SHP77 treated with DMSO at 0.1 percent for 48 hours (cell line): ENCODE results near the gene CCL17.
"Not testable (repeated sequence)": the region's sequence is repeated elsewhere in the genome, so short reads cannot be mapped to it uniquely, and the experiment has no call there.

Source experiments
- DNase-seq: peaks from one replicate; lab custom pipeline; 2025; lab: John Stamatoyannopoulos, UW

The CCL17 gene

GRCh38 chr16:57403965-57404817 lies at the start of gene CCL17:
TSS of gene CCL17 (plus strand) at chr16:57404767. CDS start at chr16:57413933, 9,166 bp downstream.
- no peak for DNase-seq

- DNase-seq, result no peak
These were observed 48.6 kb upstream of the CCL17 start for GRCh38 chr16:57355898-57356414.

DNA sequence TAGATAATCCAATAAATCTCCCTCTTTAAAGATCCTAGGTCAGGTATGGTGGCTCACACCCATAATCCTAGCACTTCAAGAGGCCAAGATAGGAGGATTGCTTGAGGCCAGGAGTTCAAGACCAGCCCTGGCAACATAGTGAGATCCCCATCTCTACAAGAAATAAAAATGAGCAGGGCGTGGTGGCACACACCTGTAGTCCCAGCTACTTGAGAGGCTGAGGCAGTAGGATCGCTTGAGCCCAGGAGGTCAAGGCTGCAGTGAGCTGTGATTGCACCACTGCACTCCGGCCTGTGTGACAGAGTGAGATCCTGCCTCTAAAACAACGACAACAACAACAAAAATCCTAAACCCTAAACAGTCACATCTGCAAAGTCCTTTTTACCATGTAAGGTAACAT lies 48.0 kb upstream of the CCL17 start:
- no peak for DNase-seq

- DNase-seq, result no peak
These were observed 47.1 kb upstream of the CCL17 start for GRCh38 chr16:57357330-57358085.

DNA sequence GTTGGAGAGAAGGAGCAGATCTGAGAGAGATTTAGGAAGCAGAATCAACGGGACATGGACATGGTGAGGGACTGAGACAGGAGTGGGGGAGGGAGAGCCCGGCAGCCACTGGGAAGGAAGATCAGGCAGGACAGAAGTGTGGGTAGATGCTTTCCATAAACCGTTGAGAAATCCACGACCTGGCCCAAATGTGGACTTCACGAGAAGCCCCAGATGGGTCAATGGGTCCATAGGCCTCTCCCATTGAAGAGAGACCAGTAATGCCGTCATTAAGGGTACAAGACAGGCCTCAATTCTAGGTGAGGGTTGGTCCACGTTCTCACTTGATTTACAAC lies 46.5 kb upstream of the CCL17 start:
- no peak for DNase-seq

DNA sequence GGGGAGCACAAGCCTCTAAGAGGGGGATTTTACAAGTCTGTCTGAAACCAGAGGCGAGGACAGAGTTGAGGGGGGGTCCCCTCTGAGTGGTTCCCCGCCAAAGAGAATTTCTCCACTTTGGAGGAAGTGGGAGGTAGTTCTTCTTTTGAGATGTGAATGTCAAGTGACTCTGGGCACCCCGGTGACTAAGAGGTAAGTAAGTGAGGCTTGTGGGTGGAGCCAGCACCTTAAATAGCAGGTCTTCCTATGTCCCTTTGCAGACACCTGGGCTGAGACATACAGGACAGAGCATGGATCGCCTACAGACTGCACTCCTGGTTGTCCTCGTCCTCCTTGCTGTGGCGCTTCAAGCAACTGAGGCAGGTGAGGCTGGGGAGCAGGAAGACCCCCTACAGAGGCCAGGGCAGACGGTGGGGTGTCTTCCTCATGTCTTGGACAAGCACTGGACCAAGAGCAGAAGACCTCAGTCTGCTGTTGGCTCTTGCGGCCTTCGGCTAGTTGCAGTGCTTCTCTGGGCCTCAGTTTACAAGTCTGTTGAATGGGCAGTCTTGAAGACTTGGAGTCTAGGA lies 46.0 kb upstream of the CCL17 start, which contains the start of gene CCL22:
TSS of gene CCL22 (plus strand) at position 257 of the 569 bp plus-strand sequence. CDS start at position 291, 34 bp downstream.
- DNase-seq, result no peak

- DNase-seq, result no peak
These were observed 44.1 kb upstream of the CCL17 start for GRCh38 chr16:57360321-57360935.

DNA sequence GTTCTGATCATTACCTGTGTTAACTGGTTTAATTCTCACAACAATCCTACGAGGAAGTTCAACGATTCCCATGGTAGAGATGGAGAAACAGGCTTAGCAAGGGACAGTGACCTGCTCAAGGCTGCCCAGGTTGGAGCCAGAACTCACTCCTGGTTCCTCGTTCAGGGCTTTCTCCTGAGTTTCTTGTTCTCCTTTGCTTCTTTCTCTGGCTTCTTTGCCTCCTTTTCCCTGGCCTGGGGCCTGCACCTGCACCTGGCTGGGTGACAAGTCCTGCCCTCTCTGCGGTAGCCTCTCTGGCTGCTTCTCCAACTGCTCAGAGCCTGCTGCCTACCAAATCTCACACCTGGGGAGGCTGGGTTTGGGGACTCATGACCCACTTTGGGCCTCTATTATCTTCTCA lies 43.2 kb upstream of the CCL17 start:
- no peak for DNase-seq

GRCh38 chr16:57364143-57364542 lies 40.4 kb upstream of the CCL17 start:
- DNase-seq, result no peak

GRCh38 chr16:57366544-57367040 lies 38.0 kb upstream of the CCL17 start:
- no peak for DNase-seq

- DNase-seq, result no peak
These were observed 37.3 kb upstream of the CCL17 start for GRCh38 chr16:57367116-57367752.

DNA sequence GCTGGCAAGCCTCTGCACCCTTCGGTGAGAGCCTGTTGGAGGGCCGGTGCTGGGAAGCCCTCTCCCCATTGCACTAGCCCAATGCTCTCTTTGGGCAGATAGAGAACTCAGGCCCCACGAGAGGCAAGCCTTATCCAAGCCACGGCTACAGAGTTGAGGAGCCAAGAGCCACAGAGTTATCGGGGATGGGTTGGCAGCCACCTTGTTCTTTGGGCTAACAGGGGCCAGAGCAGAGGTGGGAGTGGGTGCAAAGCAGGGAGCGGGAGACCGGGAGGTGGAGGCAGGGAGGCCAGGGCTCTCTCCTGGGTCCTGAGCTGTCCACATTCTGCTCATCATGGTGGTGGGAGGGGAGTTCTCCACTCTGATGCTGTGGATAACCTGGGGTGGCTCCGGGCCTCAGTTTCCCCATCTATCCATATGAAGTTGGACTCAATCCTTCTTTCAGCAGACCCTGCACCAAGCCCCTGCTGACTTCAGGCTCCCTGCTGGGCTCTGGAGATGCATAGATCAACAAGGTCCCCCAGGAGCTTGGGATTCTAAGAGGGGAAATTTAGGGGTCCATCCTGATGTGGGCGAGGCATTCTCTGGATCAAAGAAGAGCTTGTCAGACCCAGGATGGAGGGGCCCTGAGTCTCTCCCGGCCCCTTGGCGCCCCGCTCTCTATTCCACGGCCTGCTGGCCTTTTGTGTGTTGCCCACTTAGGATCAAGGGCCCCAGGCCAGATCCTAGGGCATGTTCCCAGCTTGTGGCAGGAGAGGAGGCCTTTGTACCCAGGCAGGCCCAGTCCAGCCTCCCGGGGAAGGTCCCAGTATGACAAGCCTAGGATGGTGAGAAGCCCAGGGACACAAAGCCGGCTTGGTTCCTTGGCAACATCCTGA lies 32.8 kb upstream of the CCL17 start:
- no peak for DNase-seq

DNA sequence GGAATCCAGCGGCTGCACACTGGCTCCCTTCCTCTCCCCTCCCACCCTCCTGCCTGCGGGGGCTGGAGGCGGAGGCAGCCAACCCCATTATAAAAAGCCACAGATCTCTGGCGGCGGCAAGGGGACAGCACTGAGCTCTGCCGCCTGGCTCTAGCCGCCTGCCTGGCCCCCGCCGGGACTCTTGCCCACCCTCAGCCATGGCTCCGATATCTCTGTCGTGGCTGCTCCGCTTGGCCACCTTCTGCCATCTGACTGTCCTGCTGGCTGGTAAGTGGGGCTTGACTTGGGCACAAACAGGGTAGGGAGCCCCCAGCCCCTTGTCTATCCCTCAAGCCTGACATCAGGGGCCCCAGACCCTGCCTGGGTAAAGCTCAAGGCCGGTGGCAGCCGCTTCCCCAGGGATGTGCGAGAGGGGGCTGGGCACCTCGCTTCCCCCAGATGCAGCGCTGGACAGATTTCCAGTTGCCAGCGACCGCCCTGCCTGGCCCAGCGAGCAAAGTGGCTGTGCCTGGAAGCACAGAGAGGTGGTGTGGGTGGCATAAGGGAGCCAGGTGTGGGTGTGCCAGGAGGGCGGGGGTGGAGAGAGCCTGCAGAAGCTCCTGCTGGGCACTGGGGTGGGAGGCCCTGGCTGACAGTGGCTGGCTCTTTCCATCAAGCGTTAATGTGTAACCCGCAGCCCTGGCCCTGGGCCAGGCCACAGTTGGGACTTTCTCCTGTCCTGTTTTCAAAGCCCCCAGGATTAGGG lies 32.0 kb upstream of the CCL17 start, which contains the start of gene CX3CL1:
TSS of gene CX3CL1 (plus strand) at position 119 of the 745 bp plus-strand sequence. CDS start at position 198, 79 bp downstream.
- DNase-seq, result no peak

DNA sequence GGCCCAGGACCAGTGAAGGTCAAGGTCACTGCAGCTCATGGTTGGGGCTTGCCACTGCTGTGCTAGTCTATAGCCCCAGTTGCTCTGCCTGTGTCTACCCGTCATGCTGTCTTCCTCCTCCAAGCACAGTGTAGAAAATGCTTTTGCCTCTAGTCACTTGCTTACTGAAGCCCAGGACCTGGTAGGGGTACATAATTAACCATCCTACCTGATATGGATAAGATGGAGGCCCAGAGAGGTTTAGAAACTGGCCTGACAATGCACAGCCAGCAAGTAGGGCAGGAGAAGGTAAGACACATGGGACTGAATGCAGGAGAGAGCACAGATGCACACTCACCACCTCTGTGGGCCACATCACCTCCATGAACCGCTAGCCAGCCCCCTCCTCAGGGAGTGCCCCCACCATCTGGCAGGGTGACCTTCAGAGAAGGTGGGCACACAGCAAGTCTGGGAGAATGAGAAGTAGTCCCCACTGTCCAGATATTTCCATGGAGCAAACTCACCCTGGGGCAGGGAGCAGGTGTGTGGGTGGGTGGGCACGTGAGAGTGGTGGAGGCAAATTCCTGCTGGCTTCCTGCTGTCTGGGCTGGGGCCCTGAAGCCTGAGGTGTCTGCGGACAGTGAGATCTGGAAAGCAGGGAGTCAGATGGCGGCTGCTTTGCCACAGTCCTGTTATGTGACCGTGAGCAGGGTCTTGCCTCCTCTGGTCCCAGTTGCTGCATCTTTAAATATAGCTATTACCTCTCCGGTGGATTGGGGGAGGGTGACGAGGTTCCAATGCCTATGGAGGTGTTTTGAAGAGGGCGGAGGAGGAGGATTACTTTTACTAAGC lies 31.2 kb upstream of the CCL17 start:
- DNase-seq, result no peak

DNA sequence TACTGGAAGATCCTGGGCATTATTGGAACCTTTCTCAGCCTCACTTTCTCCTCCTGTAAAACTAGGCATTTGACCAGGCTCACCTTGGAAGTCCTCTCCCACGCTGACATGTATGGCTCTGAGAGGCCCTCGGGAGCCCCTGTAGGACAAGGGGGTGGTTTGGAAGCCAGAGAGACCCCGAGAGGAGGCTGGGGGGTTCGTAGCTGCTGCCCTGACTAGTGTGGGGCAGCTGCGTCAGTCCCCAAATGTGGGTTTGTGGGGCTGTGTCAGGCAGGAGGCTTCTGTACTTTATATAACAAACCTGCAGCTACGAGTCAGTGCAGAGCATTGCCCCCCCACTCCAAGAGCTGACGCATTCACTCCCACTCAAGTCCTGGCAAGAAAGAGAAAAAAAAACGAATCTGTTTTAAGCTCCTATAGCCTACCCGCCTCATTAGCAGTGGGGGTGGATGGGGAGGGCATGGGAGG lies 30.5 kb upstream of the CCL17 start:
- DNase-seq, result no peak

DNA sequence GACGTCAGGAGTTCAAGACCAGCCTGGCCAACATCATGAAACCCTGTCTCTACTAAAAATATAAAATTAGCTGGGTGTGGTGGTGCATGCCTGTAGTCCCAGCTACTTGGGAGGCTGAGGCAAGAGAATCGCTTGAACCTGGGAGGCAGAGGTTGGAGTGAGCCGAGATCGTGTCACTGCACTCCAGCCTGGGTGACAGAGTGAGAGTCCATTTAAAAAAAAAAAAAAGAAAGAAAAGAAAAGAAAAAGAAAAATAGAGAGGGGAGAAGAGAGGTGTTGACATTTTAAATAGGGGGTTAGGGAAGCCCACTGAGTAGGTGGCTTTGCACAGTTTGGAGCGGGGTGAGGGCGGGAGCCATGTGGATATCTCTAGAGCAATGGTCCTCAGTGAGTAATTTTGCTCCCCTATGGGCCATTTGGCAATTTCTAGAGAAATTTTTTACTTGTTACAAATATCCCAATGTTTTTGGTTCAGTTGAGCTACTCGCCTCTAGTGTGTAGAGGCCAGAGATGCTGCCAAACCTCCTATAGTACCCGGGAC lies 29.6 kb upstream of the CCL17 start:
- DNase-seq, result not testable (repeated sequence)

- no peak for DNase-seq
These were observed 28.2 kb upstream of the CCL17 start for GRCh38 chr16:57376313-57376818.
